ENCODE results near the gene ZNF655.

GRCh38 chr7:99560834-99561736 lies 2.6 kb downstream of the ZNF655 start:
- no peak for TF ChIP-seq CTCF (IDR thresholded peaks at IDR 0.05)
- no peak for TF ChIP-seq POLR2A (IDR thresholded peaks at IDR 0.05)

Measured in uterus (tissue), 2 donors.